GM10266 (cell line): ENCODE data around the gene VAPA.

Source experiments
- DNase-seq: peaks from one replicate; pipeline ENCODE4 v3.0.0; 2012; ENCODE audit errors: extremely low spot score
- CTCF ChIP-seq: IDR thresholded peaks from 2 replicates; pipeline ENCODE4 v1.5.1; 2012; ENCODE audit warnings: mild to moderate bottlenecking, low read depth; ENCODE audit not compliant: control insufficient read depth, insufficient read depth; ENCODE audit errors: missing control alignments

Gene VAPA

DNA sequence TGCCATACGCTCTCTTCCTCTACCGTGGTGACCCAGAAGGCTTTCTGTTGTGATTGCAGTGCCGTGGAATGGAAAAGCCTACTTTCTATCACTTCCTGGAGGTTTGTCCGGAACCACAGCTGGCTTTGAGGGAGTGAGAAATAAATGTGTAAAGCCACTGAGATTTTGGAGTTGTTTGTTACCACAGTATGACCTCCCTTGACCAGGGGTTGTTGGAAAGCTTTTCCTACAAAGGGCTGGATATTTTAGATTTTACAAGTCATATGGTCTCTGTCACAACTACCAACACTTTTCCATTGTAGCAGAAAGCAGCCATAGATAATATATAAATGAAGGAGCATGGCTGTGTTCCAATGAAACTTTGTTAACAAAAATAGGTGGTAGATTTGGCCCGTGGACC, 70.3 kb downstream of the VAPA start:
- no peak for DNase-seq
- no peak for TF ChIP-seq CTCF

DNA sequence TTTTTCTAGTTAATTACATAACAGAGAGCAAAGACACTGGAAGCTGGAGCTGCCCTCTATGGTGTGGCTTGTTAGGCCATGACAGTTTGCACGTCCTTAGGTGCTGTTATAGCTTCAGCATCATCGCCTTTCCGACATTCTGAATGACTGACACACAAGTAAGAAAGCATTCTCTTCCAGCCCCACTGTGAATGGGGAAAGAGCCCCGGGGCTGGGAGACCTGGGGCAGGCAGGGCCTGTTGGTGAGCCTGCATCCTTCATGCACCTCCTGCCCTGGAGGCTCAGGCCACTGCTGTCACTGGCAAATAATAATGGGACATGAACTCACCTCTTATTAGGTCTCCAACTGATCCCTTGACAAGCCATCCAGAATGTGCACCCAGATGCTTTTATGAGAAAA, 71.8 kb downstream of the VAPA start:
- TF ChIP-seq CTCF: no peak
- no peak for DNase-seq

- no peak for TF ChIP-seq CTCF
- no peak for DNase-seq
Measured at GRCh38 chr18:9986156-9986930, 72.5 kb downstream of the VAPA start.

- no peak for TF ChIP-seq CTCF
- DNase-seq: no peak
Measured at GRCh38 chr18:9987345-9987744, 73.5 kb downstream of the VAPA start.

- DNase-seq: no peak
- no peak for TF ChIP-seq CTCF
Measured at GRCh38 chr18:9987931-9988330, 74.1 kb downstream of the VAPA start.

GRCh38 chr18:9988665-9989064, 74.8 kb downstream of the VAPA start:
- DNase-seq: no peak
- TF ChIP-seq CTCF: no peak

DNA sequence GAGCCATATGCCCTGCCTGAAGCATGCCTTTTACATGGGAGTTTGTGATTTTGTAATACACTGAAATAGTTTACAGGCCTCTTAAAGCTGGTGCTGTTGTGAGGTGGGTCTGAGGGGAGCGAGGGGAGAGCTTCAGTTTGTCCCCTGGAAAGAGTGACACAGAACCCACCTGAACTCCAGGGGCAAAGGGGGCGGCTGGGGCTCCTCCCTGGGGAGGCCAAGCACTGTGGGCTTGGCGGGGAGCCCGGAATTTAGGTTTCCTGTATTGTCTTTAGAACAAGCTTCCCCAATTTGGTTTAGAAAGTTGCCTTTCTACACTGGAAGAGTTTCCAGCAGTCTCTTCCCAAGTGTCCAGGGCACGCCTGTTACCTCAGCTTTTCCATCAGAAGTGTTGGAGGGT, 75.7 kb downstream of the VAPA start:
- DNase-seq: no peak
- TF ChIP-seq CTCF: no peak
